ENCODE data around the gene ITSN1.

- no peak for TF ChIP-seq CTCF (IDR thresholded peaks at IDR 0.05; ENCODE audit: low read depth, low read length, poor library complexity, severe bottlenecking)
- TF ChIP-seq EZH2phosphoT487 (IDR thresholded peaks at IDR 0.05; ENCODE audit: borderline replicate concordance, low read length): no peak
These were observed 138.8 kb downstream of the ITSN1 start for GRCh38 chr21:33781121-33781520.

Measured in DOHH2 (cell line).